8988T (cell line): ENCODE data around the gene AP2A1.

ENCODE experiments used
- DNase-seq: peaks from one replicate; pipeline ENCODE4 v3.0.0; 2011

AP2A1 gene

DNA sequence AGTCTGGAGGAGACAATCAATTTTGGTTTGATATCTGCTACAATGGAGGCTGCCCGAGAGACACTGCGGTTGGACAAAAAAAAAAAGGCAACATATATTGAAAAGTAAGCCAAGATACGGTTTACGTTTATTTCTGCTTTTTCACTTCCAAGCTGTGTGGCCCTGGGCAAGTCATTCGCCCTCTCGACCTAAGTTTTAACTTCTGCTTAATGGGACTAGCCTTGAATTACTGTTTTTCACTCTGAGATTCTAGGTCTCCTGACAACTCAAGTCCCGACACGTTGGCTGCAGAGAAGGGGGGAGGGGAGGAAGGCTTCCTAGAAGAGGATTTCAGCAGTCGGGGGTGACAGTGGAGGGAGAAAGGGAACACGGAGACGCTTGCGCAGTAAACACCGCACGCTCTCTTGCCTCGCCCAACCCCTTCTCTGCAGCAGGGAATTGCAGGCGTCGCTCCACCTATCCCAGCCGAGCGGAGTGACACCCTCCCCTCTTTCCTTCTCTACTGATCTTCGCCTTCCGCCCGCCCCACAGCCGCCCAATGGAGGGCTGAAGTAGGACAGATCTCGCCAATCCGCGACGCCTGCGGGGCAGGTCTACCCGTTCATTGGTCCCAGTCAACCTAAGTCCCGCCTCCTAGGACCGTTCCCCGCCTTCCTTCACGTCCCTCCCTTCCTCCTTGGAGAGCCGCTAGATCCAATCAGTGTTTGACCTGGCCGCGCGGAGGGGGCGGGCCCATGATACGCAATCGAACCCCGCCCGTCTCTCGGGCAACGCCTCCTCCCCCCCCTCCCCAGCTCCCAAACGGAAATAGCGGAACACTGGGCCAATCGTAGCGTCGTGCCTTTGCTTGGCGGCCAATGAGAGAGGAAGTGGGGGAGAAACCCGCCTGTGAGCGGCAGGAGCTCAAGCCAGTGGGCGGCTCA is 533 bp upstream of the AP2A1 start:
- peak; percentile 89 for DNase-seq

DNA sequence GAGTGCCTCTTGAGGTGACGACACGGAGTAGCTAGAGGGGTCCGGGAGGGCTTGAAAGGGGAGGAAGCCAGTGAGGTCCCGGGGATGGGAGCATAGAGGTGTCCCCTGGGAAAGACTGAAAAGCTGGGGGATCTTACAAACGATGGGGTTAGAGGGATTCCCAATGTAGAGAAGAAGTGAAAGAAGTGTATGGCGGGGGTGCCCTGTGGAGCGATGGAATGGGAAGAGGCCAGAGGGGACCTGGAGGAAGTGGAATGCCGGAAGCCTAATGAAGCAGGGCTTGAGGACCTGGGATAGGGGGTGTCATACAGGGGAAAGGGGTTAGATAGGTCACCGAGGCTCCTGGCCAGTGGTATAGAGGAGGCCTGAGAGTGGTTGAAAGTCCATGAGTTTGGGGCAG is 580 bp downstream of the AP2A1 start:
- DNase-seq = no peak

- no peak for DNase-seq
Observed at GRCh38 chr19:49767967-49768581, 1.3 kb downstream of the AP2A1 start.

GRCh38 chr19:49770529-49770928 is 3.7 kb downstream of the AP2A1 start:
- no peak for DNase-seq

DNA sequence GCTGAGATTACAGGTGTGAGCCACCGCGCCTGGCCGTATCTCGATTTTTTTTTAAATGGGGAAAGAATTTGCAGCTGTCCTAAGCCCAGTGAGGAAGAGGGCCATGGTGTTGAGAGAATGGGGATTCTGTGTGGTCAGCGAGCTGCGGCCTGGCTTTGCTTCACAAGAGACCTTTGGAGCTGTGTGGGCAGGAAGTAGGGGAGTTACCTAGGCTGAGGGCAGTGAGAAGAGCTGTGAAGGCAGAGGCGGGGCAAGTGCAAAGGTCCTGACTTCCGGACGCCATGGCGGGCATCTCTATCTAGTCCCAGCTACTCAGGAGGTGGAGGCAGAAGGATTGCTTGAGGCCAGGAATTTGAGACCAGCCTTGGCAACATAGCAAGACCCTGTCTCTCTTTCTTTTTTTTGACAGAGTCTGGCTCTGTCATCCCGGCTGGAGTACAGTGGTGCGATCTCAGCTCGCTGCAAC is 4.9 kb downstream of the AP2A1 start:
- DNase-seq = no peak

- DNase-seq = no peak
Observed at GRCh38 chr19:49772850-49773432, 6.1 kb downstream of the AP2A1 start.

DNA sequence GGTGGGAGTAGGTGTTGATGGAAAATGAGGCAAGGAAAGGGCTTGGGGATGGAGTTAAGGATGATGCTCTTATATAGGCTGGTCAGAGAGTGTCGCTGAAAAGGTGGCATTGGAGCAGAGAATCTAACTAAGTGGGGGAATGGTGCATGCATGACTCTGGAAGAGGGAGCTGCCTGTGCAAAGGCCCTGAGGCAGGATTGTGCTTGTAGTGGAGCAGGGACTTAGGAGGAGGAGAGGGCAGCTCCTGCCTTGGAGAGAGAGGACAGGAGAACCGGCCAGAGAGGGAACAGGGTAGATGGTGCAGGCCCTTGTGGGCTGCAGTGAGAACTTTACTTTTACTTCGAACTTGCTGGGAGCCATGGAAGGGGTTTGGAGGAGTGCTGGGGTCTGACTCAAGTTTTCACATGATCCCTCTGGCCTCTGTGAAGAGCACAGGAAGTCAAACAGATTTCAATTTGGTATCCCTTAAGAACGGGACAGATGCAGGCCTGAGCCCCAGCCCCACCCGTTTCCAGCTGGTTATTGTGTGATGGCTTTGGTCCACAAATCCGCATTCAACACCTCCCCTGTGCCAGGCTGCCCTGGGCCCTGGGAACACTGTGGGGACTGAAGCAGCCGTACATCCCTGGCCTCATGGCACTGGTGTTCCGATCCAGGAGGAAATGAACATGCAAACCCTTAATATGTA is 7.0 kb downstream of the AP2A1 start:
- no peak for DNase-seq

DNA sequence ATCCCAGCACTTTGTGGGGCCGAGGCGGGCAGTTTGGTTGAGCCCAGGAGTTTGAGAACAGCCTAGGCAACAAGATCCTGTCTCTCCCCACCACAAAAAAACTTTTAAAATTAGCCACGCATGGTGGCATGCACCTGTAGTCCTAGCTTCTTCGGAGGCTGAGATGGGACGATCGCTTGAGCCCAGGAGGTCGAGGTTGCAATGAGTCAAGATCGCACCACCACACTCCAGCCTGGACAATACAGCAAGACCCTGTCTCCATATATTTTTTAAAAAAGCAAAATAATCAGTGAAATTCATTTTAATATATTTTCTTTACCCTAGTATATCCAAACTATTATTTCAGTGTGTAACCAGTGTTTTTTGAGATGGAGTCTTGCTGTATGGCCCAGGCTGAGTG is 8.2 kb downstream of the AP2A1 start:
- no peak for DNase-seq

- DNase-seq = no peak
Observed at GRCh38 chr19:49775742-49776370, 9.1 kb downstream of the AP2A1 start.

- DNase-seq = no peak
Observed at GRCh38 chr19:49776371-49776764, 9.6 kb downstream of the AP2A1 start.

DNA sequence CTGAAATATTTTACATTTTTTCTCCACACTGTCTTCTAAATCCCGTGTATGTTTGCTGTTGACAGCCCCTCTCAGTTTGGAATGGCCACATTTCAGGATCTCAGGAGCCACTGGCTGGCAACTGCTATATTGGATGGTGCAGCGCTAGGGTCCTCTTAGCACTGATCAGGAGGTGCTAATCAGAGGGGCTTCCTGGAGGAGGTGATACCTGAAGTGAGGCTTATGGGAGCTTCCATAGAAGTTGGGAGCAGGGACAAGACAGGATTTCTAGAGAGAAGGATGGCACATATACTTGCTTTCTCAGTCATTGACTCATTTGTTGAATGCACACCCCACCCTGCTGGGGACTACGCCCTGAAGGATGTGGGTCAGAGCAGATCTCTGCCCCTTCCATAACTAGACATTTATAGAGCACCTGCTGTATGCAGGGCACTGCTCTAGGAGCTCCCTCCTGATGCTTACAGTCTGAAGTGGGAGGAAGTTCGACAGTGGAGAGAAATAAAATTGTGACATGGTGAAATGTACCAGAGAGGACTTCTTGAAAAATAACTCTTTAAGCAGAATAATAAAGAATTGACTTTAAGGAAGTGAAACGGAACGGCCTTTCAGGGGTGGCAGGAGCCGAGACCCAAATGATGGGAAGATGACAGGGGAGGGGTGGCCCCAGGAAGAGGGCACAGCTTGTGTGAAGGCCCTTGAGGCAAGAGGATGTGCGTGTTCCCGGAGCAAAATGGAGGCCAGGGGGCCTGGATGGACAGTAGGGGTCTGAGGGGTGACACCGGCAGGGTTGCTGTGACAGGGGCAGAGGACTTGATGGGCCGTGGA is 13.1 kb downstream of the AP2A1 start:
- DNase-seq = no peak

DNA sequence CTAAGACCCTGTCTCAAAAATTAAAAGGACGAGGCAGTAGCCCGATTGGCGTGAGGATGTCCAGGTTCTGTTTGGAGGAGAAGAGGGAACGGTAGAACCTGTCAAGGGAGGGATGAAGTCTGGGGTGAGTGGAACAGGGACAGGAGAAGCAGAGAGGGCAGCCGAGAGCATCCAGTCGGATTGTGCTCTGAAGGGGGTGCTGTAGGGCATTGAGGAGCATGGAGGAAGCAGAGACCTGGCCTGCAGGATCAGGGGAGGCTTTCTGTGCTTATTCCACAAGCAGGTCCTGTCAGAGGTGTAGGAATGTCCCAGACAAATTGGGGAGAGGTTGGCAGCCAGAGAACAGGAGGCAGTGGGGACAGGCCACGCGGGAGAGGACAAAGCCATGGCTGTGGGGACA is 14.1 kb downstream of the AP2A1 start:
- no peak for DNase-seq

DNA sequence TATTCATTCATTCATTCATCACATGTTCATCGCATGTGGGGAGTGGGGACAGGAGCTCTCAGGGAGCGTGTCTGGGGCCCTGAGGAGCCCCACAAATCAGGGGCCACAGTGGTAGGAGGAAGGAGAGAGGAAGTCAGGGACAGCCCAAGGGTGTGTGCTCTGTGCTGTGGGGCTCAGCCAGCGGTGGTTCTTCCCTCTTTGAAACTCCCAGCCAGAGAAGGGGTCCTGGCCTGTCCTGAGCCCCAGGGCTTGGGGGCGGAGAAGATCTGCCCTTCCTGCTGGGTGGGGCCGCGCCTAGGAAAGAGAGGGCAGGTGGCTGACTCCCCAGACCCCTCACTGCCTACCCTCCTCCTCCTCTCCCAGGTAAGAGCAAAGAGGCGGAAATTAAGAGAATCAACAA is 14.6 kb downstream of the AP2A1 start:
- no peak for DNase-seq

DNA sequence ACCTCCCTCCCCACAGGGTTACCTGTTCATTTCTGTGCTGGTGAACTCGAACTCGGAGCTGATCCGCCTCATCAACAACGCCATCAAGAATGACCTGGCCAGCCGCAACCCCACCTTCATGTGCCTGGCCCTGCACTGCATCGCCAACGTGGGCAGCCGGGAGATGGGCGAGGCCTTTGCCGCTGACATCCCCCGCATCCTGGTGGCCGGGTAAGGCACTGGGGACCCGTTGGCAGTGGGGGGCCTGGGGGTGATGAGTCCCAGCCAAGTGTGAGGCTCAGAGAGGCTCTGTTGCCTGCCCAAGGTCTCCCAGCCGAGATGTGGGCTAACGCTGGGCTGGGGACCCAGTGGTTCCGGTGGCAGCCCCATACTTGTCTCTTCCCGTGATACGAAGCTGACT is 15.7 kb downstream of the AP2A1 start:
- DNase-seq = no peak

GRCh38 chr19:49786376-49786820 is 19.6 kb downstream of the AP2A1 start:
- DNase-seq = no peak

DNA sequence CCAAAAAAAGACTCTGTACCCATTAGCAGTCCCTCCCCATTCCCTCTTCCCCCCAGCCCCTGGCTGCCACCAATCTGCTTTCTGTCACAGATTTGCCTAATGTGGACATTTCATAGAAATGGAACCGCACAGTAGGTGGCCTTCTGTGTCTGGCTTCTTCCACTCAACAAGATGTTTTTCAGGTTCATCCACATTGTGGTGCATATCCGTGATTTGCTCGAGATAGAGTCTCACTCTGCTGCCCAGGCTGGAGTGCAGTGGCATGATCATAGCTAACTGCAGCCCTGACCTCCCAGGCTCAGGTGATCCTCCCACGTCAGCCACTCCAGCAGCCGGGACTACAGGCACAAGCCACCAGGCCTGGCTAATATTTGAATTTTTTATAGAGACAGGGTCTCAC is 20.9 kb downstream of the AP2A1 start:
- no peak for DNase-seq

DNA sequence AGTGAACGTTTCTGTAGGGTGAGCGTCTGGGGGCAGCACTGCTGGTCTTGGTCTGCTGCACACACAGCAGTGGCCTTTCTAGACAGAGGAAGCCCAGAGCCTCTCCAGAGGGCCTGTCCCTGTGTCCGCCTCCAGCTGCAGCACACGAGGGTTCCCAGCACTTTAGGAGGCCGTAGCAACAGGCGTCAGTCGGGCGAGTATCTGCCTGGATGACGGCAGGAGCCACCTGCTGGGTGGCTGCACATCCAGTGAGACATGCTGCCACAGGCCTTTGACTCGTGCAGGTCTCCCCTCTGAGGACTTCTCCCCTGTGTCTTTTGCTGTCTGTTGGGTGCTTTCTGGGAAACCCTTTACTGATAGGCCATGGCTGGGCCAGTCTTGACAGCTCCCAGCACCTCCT is 22.1 kb downstream of the AP2A1 start:
- no peak for DNase-seq

DNA sequence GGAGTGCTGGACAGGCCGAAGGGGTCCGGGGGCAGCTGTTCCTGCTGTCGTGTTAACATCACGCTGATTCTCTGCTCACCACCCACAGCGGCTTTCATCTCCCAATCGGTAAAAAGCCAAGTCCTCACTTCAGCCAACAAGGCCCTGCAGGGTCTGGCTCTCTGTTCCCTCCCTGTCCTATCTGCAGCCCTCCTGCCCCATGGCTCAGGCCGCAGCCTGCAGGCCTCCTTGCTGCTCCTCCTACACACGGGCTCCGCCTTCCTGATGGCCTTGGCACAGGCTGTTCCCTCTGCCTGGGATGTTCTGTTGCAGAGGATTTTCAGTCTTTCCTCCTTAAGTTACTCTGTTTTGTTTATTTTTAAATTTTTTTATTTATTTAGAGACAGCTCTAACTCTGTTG is 24.1 kb downstream of the AP2A1 start:
- no peak for DNase-seq

- no peak for DNase-seq
Observed at GRCh38 chr19:49791776-49792445, 25.1 kb downstream of the AP2A1 start.

DNA sequence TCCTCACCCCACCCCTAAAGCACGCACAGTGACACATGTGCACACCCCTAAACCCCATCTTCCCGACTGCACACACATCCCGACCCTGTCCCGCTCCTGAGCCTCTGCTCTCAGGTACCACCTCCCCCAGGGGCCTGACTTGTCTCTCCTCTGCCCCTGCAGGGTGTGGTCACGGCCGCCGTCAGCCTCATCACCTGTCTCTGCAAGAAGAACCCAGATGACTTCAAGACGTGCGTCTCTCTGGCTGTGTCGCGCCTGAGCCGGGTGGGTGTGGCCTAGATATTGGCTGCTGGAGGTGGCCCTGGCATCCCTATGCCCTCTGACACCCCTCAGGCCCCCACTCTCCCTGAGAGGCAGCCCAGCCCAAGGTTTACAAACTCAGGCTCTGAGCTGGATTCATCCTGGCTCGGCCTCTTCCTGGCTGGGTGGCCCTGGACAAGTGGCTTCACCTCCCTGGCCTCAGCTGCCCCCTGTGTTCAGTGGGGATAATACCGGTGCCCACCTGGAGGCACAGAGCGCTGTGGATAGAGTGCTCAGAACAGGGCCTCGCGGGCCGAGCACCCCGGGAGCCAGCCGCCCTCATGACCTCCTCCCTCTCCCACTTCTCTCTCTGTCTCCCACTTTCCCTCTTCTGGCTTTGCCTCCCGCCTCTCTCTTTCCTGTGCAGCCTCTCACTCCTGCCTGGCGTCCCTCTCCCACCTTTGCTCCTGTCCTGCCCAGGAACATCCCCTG is 26.2 kb downstream of the AP2A1 start:
- DNase-seq = no peak

GRCh38 chr19:49793561-49793840 is 26.7 kb downstream of the AP2A1 start:
- no peak for DNase-seq
